EL (cell line): ENCODE measurements around the gene IL1RAP.
"Not testable (repeated sequence)": the region's sequence is repeated elsewhere in the genome, so short reads cannot be mapped to it uniquely, and the experiment has no call there.

Source experiments
- DNase-seq: peaks from one replicate; pipeline ENCODE4 v3.0.0-alpha.2; 2016

The IL1RAP gene

DNA sequence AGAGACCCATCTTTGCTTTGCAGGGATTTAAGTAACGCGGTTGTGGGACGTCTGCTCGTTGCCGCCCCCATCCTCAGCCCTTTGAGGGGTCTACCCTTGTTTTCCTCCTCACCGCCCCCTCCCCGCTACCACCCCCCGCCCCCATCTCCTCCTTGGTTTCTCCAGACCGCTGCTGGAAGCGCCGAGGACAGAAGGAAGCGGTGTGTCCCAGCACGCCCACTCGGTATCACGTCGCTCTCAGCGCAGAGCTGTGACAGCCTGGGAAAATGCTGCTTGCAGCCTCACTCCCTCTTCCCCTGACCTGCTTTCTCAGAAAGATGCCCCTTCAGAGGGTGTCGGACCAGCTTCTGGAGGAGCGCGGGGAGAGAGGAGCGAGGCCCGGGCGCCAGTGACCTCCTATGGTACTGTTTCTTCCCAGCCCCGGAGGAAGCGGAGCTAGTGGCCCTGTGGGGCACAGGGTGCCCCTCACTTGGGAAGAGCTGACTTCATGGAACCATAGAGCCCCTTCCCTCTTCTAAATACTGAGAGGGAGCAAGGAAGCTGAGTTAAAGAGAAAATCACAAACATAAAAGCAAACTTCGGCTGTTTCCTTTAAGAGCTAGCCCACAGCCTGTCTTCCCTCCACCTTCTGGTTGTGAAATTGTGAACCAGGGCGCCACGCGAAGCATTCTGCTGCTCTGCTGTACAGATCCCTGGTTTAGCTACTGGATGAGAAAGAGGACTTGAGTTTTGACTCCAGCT is 698 bp downstream of the IL1RAP start:
- peak; percentile 56 for DNase-seq

DNA sequence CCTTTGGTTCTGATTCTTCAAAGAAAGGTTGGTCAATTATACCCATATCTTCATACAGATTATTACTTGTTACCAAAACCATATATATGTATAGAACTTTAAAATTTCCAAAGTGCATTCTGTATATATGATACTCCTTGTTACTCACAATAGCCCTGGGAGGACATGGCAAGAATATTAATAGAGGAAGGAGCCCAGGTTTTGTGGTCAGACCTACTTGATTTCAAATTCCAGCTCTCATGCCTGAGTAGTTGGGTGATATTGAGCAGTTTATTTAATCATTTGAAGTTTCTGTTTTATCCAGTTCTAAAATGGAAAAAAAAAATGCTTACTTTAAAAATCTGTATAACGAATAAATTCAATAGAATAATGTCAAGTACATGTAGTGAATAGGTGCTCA is 2.5 kb downstream of the IL1RAP start:
- no peak for DNase-seq

DNA sequence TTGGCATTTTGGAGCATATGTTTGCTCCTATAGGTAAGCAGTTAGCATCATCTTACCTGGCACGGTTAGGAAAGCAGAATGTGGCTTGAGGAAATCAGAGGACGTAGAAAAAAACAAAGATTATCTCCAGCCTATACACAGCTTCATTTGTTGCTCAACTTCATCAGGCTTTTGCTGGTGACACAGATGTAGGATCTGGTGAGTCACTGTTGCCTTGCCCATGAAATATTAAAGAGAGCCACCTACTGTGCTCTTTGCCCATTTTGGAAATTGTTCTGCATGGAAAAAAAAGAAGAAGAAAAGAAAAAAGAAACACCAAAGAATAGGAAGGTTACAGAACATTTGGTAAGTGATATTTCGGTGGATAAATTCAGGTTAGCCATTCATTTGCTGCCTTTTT is 3.8 kb downstream of the IL1RAP start:
- DNase-seq = peak; percentile 59

DNA sequence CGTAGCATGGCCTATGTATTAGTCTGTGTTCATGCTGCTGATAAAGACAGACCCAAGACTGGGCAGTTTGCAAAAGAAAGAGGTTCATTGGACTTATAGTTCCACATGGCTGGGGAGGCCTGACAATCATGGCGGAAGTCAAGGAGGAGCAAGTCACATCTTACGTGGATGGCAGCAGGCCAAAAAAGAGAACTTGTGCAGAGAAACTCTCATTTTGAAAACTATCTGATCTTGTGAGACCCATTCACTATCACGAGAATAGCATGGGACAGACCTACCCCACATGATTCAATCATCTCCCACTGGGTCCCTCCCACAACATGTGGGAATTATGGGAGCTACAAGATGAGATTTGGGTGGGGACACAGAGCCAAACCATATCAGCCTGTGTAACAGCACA is 4.6 kb downstream of the IL1RAP start:
- not testable (repeated sequence) for DNase-seq

DNA sequence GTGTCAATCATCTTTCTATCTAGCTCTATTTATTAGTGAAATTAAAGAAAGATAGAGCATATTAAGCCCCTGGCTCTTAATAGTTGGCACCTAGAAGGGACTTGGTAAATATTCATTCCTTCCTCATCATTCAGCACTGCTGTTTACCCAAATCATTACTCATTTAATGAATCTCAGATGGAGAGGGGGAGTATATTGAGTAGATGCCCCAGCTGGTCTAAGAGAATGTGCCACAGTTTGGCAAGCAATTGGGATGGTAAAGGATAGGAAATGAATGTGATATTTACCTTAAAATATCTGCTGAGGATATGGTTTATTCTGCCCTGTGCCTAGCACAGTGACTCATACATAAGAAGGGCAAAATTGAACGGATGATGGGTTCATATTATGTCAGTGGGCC is 6.0 kb downstream of the IL1RAP start:
- DNase-seq = no peak

DNA sequence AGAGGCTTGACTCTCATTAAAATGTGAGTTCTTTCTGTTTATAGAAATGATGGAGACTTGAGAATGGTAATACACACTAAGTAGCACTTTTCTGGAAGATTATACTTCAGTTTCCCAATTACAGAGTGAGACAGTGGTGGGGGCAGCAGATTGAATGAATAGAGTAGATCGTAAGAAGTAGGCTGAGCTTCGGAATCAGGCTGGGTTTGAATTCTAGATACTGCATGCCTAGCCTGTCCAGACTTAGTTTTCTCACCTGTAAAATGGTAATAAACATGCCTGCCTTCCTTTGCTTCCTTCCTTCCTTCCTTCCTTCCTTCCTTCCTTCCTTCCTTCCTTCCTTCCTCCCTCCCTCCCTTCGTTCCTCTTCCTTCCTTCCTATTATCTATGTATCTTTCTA is 8.1 kb downstream of the IL1RAP start:
- no peak for DNase-seq

DNA sequence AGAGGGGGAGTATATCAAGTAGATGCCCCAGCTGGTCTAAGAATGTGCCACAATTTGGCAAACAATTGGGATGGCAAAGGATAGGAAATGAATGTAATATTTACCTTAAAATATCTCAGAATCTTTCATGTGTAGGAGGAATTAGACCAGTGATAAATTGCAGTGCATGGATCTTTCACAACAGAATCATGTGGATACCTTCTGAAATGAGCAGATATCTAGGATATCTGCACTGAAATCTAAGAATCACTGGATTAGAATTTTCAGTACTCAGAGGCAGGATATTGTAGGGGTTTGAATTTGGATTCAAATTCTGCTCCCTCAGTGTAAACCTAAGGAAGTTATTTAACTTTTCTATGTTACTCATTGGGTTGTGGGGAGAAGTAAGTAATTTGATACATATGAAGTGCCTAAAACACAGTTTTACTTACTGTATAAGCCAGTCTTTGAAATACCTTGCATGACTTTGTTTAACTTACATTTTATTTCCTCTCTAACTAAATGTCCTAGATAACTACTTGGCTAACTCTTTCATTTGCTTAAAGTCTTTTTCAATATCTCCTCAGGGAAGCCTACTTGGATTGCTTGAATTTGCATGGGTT is 8.8 kb downstream of the IL1RAP start:
- no peak for DNase-seq

DNA sequence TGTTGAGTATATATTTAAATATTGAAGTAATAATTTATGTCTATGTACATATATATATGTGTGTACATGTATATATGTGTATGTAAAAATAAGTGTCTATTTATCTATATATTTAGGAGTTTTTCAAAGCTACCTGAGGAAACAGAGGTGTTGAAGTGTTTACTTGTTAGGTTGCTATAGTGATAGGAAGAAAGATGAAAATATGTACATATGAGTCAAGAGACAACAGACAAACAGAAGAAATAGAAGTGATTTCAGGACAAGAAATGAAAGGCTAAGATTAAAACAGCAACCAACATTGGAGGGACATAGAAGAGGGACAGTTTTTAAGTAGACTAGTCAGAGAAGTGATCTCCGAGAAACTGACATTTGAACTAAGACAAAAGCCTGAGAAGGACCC is 11.1 kb downstream of the IL1RAP start:
- DNase-seq = no peak

DNA sequence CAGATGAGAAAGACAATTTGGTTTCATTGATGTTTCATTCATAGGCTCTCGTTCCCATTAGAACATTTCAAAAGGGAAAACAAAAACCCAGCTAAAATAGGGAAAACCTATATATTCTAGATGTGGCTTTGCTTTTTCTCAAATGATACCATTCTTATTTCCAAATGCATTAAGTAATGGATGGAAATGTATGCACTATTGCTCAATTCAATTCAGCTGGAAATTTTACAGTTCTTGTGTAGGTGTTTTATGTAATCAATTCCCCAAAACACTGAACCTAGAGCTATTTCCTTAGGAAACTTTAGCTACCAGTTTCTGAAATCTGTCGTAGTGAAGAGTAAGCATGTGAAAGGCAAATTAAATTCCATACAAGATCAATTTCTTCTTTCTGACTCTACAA is 11.7 kb downstream of the IL1RAP start:
- DNase-seq = no peak

DNA sequence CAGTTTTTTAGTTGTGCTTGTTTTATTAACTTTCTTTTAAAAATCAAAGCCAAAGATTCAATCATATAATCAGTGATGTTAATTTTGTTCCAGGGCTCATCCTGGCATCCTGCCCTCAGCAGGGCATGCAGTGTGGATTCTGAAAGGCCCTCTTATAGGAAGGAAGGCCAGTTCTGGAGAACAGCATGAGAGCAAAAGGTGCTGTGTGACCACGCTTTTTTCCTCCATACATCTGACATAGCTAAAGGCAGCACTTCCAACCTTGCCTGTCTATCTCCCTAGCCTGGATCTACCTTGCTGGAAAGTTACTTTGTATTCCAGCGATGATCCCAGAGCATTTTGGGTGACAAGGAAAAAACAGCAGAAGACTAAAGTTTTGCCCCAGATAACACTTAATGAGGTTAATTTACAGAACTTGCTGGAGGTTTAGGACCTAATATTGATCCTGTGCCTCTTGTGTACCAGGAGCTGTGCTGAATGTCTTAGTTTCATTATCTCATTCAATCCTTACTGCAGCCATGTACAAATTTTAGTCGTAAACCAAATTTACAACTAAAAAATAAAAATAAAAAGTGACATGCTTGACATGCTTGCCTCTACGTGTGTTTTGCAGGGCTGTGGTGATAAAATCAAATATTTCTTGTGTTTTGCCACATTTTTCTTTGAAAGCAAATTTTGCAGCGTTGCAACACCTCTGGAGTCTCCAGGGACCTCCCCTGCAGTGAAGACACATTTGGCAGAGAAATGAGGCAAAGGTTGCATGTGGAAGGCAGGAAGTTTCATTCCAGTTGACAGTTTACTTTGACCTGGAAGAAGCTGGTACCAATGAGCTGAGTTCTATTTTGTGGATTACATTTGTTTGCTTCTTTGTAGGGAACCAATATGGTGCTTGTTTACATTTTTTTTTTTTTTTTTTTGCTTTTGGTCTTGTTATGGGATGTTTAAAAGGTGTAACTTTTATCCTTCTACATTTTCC is 13.2 kb downstream of the IL1RAP start:
- peak; percentile 46 for DNase-seq

DNA sequence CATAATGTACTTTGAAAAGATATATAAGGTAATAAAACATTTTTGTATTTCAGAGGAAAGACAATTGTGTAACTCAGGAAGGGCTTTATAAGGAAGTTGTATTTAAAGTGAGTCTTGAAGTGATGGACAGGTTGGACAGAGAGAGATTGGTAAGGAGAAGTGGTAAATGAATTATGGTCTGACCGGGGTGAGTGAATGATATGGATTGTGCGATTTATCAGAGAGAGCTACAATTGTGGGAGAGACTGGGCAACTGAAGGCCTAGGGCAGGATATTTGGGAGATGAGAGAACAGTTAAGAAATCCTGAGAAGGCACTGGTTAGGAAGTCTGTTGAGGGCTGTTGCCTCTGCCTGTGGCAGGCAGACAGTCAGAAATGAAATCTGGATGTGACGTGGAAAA is 14.8 kb downstream of the IL1RAP start:
- no peak for DNase-seq

DNA sequence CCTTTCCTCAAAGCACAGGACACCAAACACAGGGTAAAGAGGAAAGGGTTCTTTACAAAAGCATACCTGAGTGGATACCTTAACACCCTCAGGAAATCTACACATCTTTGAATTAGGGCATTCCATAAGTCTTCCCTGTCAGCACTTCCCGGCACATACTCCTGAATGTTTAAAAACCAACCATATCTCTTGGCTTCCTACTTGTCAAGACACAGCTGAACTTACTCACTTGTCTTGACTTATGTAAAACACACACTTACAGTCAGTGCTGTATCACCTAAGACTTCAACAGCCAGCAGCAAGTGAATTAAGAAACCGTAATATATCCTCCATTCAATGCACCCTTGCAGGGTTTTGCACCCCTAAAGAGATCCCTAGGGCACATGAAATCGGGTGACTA is 17.5 kb downstream of the IL1RAP start:
- DNase-seq = no peak

DNA sequence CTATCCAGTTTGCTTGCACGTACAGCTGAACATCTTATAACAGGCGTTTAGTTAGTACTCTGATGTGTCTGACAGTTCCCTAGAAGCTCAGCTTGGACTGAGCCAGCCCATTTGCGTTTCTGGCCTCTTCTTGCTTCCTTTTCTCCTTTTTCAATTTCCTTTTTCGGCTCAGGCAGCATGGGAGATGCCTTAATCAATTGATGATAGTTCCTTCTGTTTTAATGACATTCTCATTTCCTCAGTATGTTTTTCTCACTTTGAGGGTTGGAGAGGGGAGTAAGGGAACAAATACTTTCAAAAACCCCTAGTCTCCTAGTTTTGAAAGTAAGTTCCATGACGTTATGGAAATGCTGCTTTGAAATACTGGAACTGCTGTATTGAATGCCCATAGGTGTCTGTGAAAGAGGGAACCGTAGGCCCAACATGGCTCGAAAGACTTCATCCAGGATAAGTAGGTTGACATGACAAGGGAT is 18.9 kb downstream of the IL1RAP start:
- no peak for DNase-seq

DNA sequence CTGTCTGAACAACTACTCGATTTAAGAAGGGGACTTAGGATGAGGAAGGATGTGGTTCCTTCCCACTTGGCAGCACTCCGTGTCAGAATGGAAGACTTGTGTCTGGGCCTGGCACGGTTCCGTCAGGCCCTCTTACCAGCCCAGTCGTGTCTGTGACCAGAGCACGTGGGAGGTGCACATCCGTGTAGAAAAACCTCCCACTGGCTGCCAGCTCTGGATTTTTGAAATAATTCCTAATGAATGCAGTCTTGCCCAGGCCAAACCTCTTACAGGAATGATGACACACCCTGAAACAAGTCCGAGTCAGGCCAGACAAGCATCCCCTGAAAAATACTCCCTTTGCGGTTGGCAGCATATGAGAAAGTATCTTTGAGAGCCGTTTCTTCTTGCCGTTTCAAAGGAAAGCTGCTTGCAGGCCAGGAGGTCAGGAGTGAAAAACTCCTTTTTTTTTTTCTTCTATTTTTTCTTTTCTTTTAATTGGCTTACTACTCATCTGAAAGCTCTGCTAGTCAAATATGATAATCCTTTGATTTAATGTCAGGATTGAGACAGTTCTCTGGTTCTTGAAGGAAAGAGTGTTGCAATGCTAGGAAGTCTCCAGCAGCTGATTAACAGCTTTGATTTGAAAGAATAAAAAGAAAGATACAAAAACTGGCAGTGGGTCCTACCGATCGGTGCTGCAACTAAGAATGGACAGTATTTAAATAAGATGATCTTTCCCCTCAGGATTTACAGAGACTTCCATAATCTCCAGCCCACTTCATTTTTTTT is 19.8 kb downstream of the IL1RAP start:
- DNase-seq = peak; percentile 95

DNA sequence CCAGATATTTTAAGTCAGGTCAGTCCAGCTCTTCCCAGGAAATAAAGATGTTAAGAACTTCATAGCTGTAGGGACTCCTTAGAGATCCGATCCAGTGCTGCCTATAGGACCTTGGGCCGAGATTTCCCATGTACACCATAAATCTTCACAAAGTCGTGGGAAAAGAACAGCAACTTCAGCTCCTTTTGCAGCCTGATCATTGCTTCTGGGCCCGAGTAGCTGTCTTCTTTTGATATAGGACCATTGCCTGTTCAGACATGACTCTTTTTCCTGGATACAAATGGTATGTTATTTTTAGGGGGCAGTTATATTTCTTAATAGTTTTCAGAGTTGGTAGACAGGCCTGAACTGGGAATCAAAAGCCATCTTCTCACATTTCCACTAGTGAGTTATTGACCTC is 20.5 kb downstream of the IL1RAP start:
- DNase-seq = no peak

DNA sequence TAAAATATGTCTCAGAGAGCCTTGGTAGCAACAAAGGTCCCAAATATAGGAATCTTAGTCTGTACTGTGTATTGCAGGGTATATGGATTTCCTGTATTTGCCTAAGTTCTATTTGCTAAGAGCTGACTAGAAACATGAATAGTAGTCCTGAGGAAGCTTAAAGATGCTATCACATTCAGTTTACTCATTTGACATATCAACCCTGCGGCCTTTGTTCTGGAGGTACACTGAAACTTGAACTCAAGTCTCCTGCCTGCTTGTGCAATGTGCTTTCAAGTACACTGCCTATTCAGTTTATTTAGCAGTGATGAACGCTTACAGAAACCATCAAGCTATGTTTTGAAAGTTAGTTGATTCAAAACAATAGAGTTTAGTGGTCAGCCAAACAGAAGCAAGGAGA is 21.1 kb downstream of the IL1RAP start:
- DNase-seq = no peak

DNA sequence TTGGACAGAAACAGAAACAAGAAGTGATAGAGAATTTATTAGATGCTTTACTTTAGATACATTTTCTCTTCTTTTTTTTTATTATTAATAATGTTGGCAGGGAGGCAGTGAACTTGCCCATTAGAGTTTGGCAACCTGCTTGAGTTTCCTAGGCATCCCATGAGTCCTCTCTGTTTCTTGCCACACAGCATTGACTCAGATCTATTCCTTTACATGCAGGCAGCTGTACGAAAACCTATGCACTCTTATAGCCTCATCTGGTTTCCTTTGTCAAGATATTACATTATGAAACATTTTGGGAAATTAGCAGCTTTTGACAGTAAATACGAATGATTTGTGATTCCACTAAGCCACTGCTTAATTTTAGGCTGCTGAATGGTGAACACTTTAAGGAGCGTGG is 23.3 kb downstream of the IL1RAP start:
- no peak for DNase-seq

DNA sequence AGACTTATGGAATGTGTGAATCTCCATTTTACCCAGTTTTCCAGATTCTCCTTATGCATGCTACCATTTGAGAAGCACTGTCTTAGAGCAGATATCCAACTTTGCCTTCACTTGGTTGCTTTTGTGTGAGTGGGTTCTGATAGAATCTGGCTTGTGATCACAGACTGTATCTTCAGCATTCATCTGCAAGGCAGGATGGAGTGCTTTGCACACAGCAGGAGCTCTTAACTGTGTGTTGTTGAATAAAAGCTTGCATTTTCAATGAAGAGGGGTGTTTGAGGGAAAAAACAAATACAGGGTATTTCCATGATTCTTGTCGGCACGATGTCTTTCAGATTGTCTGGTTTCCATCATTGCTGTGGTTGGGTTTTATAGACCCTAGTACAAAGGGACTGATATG is 24.4 kb downstream of the IL1RAP start:
- no peak for DNase-seq

DNA sequence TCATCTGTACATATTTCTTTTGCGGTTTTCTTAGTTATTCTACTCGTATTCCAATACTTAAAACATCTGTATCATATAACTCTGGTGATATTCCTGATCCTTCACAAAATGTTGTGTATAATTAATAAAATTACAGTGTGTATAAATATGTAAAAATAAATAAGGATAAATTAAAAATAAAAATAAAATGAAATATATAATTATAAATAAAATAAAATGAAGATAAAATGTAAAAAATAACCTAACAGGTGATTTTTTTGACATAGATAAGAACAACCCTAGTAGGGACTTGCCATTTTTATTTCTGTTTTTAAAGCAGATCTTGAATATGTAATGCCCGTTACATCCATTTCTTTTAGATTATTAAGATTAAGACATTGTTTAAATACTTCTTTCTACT is 25.6 kb downstream of the IL1RAP start:
- DNase-seq = no peak

DNA sequence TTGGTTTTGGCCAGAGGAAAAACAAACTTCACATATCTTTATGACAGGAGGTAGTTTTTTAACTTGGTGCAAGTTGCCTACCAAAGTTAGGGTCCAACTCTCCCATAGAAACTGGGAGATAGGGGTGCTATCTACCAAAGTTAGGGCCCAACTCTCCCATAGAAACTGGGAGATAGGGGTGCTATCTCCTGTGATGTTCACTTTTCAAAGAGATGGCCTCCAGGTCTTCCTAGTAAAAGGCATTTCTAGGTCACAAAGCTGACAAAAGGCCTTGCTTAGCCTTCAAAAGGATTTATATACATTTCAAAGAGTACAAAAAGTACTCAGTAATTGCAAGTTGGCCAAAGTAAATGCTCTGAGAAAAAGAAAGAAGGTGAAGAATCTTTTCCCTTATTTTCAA is 27.1 kb downstream of the IL1RAP start:
- DNase-seq = no peak

DNA sequence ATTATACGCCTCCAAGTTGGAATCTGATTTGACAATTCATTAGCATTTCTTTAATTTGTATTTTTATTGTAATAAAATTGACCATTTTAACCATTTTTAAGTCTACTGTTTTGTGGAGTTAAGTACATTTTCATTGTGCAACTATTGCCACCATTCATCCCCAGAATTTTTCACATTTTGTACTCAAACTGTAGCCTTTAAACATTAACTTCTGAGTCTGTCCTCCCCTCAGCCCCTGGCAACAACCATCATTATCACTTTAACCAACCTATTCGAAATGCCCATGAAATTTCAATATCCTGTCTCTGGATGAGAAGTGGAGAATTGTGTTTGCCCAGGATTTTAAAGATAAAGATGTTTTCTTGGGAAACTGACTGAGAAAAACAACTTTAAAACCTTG is 27.7 kb downstream of the IL1RAP start:
- no peak for DNase-seq

DNA sequence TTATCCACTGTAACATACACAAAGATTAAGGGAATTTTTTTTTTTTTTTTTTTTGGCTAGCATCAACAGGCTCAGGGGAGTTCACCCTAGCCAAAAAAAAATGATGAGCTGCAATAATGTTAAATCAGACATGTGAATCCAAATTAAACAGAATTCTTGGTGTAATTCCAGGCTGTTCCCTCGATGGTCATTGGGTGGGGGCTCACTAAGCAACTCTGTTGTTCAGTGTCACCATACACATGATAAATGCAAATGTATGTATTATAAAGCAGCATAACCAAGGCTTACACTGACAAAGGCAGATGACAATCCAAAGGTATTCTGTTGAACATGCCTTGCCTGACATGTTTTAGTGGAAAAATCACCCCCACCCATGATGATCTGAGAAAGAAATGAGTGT is 29.0 kb downstream of the IL1RAP start:
- no peak for DNase-seq

DNA sequence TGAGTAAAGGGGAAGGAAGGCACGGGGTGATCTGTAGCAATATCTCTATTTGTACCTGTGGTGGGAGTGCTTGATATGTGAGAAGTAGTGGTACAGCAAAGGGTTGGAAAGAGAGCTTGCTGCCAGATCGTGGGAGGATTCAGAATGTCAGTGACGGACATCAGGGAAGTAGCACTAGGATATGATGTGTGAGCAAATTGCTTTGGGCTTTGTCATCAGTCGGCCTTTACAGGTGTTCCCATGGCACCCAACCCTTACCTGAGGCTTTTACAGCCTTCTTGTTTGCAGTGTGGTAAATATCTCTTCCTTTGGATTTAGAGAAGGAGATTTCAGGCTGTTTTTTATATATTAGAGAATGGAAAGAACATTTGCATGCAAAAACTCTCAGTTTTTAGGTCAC is 29.8 kb downstream of the IL1RAP start:
- DNase-seq = no peak
